ENCODE results near the gene DGKI.

DNA sequence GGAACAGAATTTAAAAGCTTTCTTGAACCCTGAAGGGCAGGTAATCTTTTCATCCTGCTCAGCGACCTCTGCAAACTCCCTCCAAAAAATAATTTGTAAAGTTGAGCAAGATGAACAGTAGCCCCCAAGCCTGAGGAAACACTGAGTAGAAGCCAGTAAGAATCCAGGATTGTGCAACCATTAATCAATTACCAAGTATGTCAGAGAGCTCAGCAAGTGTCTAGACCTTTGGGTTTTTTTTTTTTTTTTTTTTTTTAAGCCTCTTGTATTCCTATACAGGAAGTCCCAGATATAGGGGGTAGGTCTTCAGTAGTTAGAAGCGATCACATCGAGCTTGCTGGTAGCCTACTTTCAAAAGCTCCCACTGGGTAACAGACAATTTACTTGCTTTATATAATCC lies 155.2 kb downstream of the DGKI start:
- TF ChIP-seq, protein P1, sequence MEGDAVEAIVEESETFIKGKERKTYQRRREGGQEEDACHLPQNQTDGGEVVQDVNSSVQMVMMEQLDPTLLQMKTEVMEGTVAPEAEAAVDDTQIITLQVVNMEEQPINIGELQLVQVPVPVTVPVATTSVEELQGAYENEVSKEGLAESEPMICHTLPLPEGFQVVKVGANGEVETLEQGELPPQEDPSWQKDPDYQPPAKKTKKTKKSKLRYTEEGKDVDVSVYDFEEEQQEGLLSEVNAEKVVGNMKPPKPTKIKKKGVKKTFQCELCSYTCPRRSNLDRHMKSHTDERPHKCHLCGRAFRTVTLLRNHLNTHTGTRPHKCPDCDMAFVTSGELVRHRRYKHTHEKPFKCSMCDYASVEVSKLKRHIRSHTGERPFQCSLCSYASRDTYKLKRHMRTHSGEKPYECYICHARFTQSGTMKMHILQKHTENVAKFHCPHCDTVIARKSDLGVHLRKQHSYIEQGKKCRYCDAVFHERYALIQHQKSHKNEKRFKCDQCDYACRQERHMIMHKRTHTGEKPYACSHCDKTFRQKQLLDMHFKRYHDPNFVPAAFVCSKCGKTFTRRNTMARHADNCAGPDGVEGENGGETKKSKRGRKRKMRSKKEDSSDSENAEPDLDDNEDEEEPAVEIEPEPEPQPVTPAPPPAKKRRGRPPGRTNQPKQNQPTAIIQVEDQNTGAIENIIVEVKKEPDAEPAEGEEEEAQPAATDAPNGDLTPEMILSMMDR (IDR thresholded peaks at IDR 0.05; ENCODE audit: insufficient read depth, low read length, poor library complexity, severe bottlenecking), result no peak
- TF ChIP-seq EZH2phosphoT487 (conservative IDR thresholded peaks at IDR 0.05; ENCODE audit: low read length), result no peak
